Heart left ventricle (tissue), 16 donors: Measurements from ENCODE around the gene FBXL17. TPM values are rescaled to one million over a fixed set of nuclear protein-coding genes. Genes with fewer than 3 reads are reported as not detected.

Experiments
- ATAC-seq, 4 donors: fragments of 200-7000 bp; cut with Tn5 transposase; one replicate each; pipeline ENCODE4 v1.9.1; 2020 to 2022; ENCODE audit warnings: moderate library complexity in 4 of 4, mild to moderate bottlenecking in 3 of 4, moderate number of reproducible peaks in 1 of 4
- DNase-seq, 5 donors: peaks; one replicate each; pipeline ENCODE4 v3.0.0-alpha.2; 2020
- H3K27ac ChIP-seq, 12 donors: fragments of 200-600 bp; sonication (generic) in 4 of 12; one replicate each; pipeline versions ENCODE4 v1.5.0 to v1.8.0; 2016 to 2022; ENCODE audit warnings: mild to moderate bottlenecking in 2 of 12
- H3K27me3 ChIP-seq, 9 donors: fragments of 200-600 bp; sonication (generic) in 2 of 9; one replicate each; pipeline versions ENCODE4 v1.5.1 to v1.8.0; 2016 to 2022; ENCODE audit warnings: mild to moderate bottlenecking in 3 of 9
- H3K36me3 ChIP-seq, 9 donors: fragments of 200-600 bp; sonication (generic) in 2 of 9; one replicate each; pipeline versions ENCODE4 v1.5.0 to v1.8.0; 2018 to 2022; ENCODE audit warnings: mild to moderate bottlenecking in 2 of 9
- H3K4me1 ChIP-seq, 12 donors: fragments of 200-600 bp; sonication (generic) in 4 of 12; one replicate each; pipeline versions ENCODE4 v1.5.0 to v1.8.0; 2016 to 2022; ENCODE audit warnings: mild to moderate bottlenecking in 3 of 12
- H3K4me3 ChIP-seq, 12 donors: fragments of 200-600 bp; sonication (generic) in 4 of 12; one replicate each; pipeline versions ENCODE4 v1.5.0 to v1.8.0; 2017 to 2022; ENCODE audit warnings: mild to moderate bottlenecking in 9 of 12, moderate library complexity in 4 of 12
- H3K9me3 ChIP-seq, 12 donors: fragments of 200-600 bp; sonication (generic) in 4 of 12; one replicate each; pipeline versions ENCODE4 v1.5.0 to v1.8.0; 2016 to 2022; ENCODE audit warnings: mild to moderate bottlenecking in 1 of 12
- CTCF ChIP-seq, 12 donors: fragments of 200-600 bp; sonication (generic) in 4 of 12; IDR thresholded peaks; one replicate each; pipeline versions ENCODE4 v1.5.0 to v1.8.0; 2018 to 2022; ENCODE audit warnings: antibody characterized with exemption in 12 of 12, mild to moderate bottlenecking in 5 of 12
- POLR2A ChIP-seq, 2 donors: fragments of 450-650 bp; IDR thresholded peaks; one replicate each; pipeline ENCODE4 v1.6.1; 2017; ENCODE audit warnings: antibody characterized with exemption in 2 of 2, mild to moderate bottlenecking in 2 of 2, moderate library complexity in 2 of 2
- WGBS, 4 donors: extraction: QIAGEN DNeasy Blood & Tissue Kit in 2 of 4; methylation state at CpG; one replicate each; pipeline versions ENCODE4 v1.1.5 to v1.1.7; 2013 to 2018; 5-methylcytosine and 5-hydroxymethylcytosine counted together
- intact Hi-C, 10 donors: fragments of 100-400 bp; cut with DNase I; formaldehyde crosslinking; loops; one replicate each; pipeline versions ENCODE4 v1.11.1 to v1.14.2; 2022
- polyA plus RNA-seq, 2 donors: library from polyadenylated mRNA; stranded (reverse); fragments of 200-250 nt; gene quantifications; one replicate each; pipeline ENCODE4 v1.2.3, GENCODE V29; 2013
- total RNA-seq, 9 donors: library from RNA; depleted of rRNA in 2 of 9; stranded (reverse); fragments of >200 nt in 2 of 9; fragmentation: NEBNext Ultra II Directional in 3 of 9; extraction: Animal tissue kit (Norgen Biotek cat#: 25700) in 3 of 9; gene quantifications; one replicate each; pipeline versions ENCODE4 v1.1.0 to v1.2.4, GENCODE V29; 2016 to 2023
- donor health status: ischemic (EF 13 %, LVEDD 7.1; RV severe dilation, severe dysfunction).
- donor health status: healthy with polysubstance abuse.
- donor health status: DM: no; HTN: yes; CAD: no.
- donor health status: DM: no; HTN: no; CAD: no.
- donor health status: ischemic (EF 25% LVEDD 6.9; RV normal size, moderate dysfunction).
- donor health status: ischemic (EF 25% LVEDD 5.7; RV mildly dilated, moderate dysfunction).
- donor health status: healthy.
- donor health status: DM: yes; HTN: yes; CAD: no.
- donor health status: ischemic (EF 35%, LVEDD 5.7; RV mildly dilated, moderate dysfunction).
- donor health status: nonischemic (EF 11% LVEDD 7.7; RV severe dilation, severe dysfunction).
- donor health status: DM: yes; HTN: yes; CAD: no.
- donor health status: PGD.
- donor health status: ischemic (EF 29% LVEDD 5.4; RV normal size, mild dysfunction).
- donor health status: nonischemic (EF 23%, LVEDD 6.1; RV moderate dilation, normal function).

FBXL17 gene
- total and polyA plus RNA-seq, 11 donors = 10.2 to 39.4 (median 33.1) TPM

- no peak overlapping the region for H3K4me3 ChIP-seq
- peaks cover 0 to 8% (median 0%) of the 10 kb centered on the region in 12 donors for H3K9me3 ChIP-seq
- H3K36me3 ChIP-seq = peaks cover 0 to 4% (median 0%) of the 10 kb centered on the region in 9 donors
- 93 to 99% (median 96%) methylated on average over 3 of the region's 3 CpGs for WGBS, 4 donors
- ATAC-seq (no peak), DNase-seq (no peak)
- intact Hi-C loops = no loop called here
- H3K27me3 ChIP-seq = no peaks in the 10 kb centered on the region
- no peak overlapping the region for H3K27ac ChIP-seq
- H3K4me1 ChIP-seq = peaks cover 0 to 3% (median 0%) of the 10 kb centered on the region in 12 donors
- TF ChIP-seq POLR2A (IDR thresholded peaks at IDR 0.05) (no peak), CTCF (IDR thresholded peaks at IDR 0.05) (no peak)
Observed at GRCh38 chr5:108059334-108059733, 322.6 kb downstream of the FBXL17 start.

- DNase-seq = no peak
- Histone ChIP-seq H3K27me3 (no peaks in the 10 kb centered on the region), H3K9me3 (peaks cover 0 to 53% (median 6%) of the 10 kb centered on the region in 12 donors), H3K4me3 (no peak overlapping the region), H3K36me3 (peaks cover 0 to 10% (median 0%) of the 10 kb centered on the region in 9 donors), H3K4me1 (no peaks in the 10 kb centered on the region), H3K27ac (no peak overlapping the region)
- intact Hi-C loops = no loop called here
- TF ChIP-seq CTCF (IDR thresholded peaks at IDR 0.05) (no peak), POLR2A (IDR thresholded peaks at IDR 0.05) (no peak)
- ATAC-seq = no peak
Observed at GRCh38 chr5:108054349-108054748, 327.5 kb downstream of the FBXL17 start.

- Histone ChIP-seq H3K4me1 (no peaks in the 10 kb centered on the region), H3K9me3 (peaks cover 0 to 25% (median 4%) of the 10 kb centered on the region in 12 donors), H3K27ac (no peak overlapping the region), H3K27me3 (no peaks in the 10 kb centered on the region), H3K36me3 (no peaks in the 10 kb centered on the region), H3K4me3 (no peak overlapping the region)
- WGBS, 4 donors = 84 to 93% (median 90%) methylated on average over 11 to 13 of the region's 13 CpGs
- DNase-seq (peak in 1 of 5 donors; percentile 11), ATAC-seq (no peak)
- TF ChIP-seq POLR2A (IDR thresholded peaks at IDR 0.05) (no peak), CTCF (IDR thresholded peaks at IDR 0.05) (no peak)
- intact Hi-C loops = no loop called here
Observed at GRCh38 chr5:108046955-108047670, 334.8 kb downstream of the FBXL17 start.

- no peaks in the 10 kb centered on the region for H3K4me1 ChIP-seq
- no peak overlapping the region for H3K27ac ChIP-seq
- no peak overlapping the region for H3K4me3 ChIP-seq
- WGBS, 4 donors = 57 to 66% (median 62%) methylated on average over 7 of the region's 7 CpGs
- TF ChIP-seq POLR2A (IDR thresholded peaks at IDR 0.05) = no peak
- no peak for TF ChIP-seq CTCF (IDR thresholded peaks at IDR 0.05)
- intact Hi-C loops = no loop called here
- ATAC-seq = no peak
- no peak for DNase-seq
- no peaks in the 10 kb centered on the region for H3K9me3 ChIP-seq
- no peaks in the 10 kb centered on the region for H3K27me3 ChIP-seq
- no peaks in the 10 kb centered on the region for H3K36me3 ChIP-seq
Observed at GRCh38 chr5:108036482-108036881, 345.4 kb downstream of the FBXL17 start.
